Measurements from ENCODE around the gene SGO2. TPM values are rescaled to one million over a fixed set of nuclear protein-coding genes. Genes with fewer than 3 reads are reported as not detected.

Gene SGO2
- total RNA-seq, 3 donors from 2014 or later = 3.3 to 8.5 (median 3.8) TPM

DNA sequence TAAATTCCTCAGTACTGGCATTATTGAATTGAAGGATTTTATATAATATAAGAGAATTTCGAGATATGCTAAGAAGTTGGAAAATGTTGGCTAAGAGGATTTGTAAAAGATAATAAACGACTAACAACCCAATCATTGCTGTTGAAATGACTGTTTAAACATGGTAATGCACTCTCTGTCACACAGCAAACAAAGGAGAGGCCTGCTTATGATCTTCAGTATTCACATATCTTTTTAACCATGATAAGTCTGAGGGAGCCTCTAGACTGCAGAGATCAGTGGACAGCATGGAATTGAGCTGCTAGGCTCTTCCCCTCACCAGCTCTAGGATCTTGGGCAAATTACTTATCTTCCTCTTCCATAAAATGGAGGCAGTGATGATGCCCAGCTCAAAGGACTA lies 18.8 kb upstream of the SGO2 start:
- Histone ChIP-seq H3K9me3 (no peaks in the 10 kb centered on the region), H3K4me3 (no peak overlapping the region), H3K4me1 (ENCODE audit: low read depth) (peaks cover 6% of the 10 kb centered on the region), H3K36me3 (ENCODE audit: low read depth) (peaks cover 3% of the 10 kb centered on the region)
- intact Hi-C loops (cut with DNase I, micrococcal nuclease) = no loop called here
- DNase-seq = peak in 1 of 3 donors; percentile 30
- TF ChIP-seq, protein P1, sequence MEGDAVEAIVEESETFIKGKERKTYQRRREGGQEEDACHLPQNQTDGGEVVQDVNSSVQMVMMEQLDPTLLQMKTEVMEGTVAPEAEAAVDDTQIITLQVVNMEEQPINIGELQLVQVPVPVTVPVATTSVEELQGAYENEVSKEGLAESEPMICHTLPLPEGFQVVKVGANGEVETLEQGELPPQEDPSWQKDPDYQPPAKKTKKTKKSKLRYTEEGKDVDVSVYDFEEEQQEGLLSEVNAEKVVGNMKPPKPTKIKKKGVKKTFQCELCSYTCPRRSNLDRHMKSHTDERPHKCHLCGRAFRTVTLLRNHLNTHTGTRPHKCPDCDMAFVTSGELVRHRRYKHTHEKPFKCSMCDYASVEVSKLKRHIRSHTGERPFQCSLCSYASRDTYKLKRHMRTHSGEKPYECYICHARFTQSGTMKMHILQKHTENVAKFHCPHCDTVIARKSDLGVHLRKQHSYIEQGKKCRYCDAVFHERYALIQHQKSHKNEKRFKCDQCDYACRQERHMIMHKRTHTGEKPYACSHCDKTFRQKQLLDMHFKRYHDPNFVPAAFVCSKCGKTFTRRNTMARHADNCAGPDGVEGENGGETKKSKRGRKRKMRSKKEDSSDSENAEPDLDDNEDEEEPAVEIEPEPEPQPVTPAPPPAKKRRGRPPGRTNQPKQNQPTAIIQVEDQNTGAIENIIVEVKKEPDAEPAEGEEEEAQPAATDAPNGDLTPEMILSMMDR (IDR thresholded peaks at IDR 0.05) = no peak
- peak; percentile 30 for ATAC-seq

DNA sequence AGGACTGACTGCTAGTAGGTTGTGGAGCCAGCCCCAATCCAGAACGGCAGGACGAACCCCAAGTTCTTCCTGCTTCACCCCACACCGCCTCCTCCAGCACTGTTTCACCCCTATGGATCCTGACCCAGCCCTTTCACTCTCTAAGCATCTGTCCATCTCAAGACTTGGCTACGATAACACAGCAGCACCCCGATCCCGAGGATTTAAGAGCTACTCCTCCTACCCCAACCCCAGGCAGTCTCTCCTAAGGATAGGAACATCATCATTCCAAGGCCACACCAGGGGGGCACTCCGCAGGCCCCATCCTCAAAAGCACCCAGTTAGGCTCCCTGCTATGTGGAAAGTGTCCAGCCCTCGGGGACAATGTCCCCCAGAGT lies 16.8 kb upstream of the SGO2 start:
- peak in 1 of 3 donors; percentile 29 for DNase-seq
- TF ChIP-seq, protein P1 (IDR thresholded peaks at IDR 0.05) = no peak
- no peaks in the 10 kb centered on the region for H3K36me3 ChIP-seq (ENCODE audit: low read depth)
- H3K4me3 ChIP-seq = peak overlapping the region; percentile 67
- ATAC-seq = peak; percentile 17
- H3K9me3 ChIP-seq = no peaks in the 10 kb centered on the region
- intact Hi-C loops (cut with DNase I, micrococcal nuclease) = no loop called here
- peaks cover 6% of the 10 kb centered on the region for H3K4me1 ChIP-seq (ENCODE audit: low read depth)

DNA sequence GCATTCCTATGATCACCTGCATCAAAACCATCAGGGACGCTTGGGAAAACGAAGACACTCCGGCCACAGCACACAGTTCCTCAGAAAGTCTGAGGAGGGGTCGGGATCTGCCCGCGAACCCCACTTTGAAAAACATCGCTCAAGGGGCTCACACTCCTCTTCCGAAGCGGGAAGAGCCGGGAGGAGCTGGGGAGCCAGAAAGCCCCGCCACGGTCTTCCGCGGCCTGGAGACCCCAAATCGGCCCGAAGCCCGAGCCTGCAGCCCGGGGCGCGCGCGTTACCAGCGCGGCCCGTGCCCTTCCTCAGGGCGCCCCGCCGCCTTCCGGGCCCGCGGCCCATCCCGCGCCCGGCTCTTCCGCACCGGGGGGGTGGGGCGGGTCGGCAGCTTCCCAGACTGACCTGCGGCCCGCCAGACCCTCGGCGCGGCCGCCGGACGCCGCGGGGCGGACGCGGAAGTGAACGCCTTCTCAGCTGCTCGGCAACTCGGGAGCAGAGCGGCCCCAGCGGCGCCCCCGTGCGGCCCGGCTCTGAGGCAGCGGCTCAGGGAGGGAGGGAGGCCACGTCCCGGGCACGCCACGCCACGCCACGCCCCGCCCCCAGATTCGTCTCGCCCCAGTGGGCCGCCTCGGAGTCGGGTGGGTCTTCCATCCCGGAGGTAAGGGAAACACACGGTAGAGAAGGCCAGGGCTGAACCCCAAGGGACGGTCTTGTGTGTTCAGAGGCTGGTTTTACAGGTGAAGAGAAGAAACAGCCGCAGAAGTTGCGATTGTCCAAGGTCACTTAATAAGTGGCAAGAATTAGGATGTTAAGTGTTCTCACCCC lies 16.2 kb upstream of the SGO2 start, which contains the start of gene KCTD18:
KCTD18 (minus strand) TSS at position 457 of the 822 bp plus-strand sequence. CDS start 3,052 bp downstream, outside the sequence.
- H3K4me1 ChIP-seq (ENCODE audit: low read depth) = peaks cover 6% of the 10 kb centered on the region
- intact Hi-C loops (cut with DNase I, micrococcal nuclease) = no loop called here
- H3K4me3 ChIP-seq = peak within 1 kb of the TSS; percentile 67
- peak; percentile 93 to 97 (median 96) for DNase-seq
- TF ChIP-seq, protein P1 (IDR thresholded peaks at IDR 0.05) = peak; percentile 93
- peak; percentile 99 for ATAC-seq
- no peaks in the 10 kb centered on the region for H3K9me3 ChIP-seq
- no peaks in the 10 kb centered on the region for H3K36me3 ChIP-seq (ENCODE audit: low read depth)

DNA sequence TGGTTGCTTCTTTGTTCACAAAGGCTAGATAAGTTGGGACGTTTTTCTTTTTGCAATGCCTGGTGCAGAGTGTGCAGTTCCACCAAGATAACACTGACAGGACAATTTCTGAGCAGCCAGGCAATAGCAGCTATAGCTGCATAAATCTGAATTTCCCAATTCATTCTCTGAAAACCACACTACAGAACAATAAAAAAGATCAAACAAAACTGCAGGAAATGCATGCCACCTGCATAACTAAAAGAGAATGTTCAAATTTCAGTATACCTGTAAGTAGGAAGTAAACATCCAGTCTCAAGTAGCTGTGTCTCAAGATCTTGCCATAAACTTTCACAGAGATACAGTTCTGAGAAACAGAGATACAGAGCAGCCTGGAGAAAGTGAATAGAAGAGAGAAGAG lies 10.9 kb upstream of the SGO2 start:
- Histone ChIP-seq H3K4me1 (ENCODE audit: low read depth) (peaks cover 3% of the 10 kb centered on the region), H3K36me3 (ENCODE audit: low read depth) (no peaks in the 10 kb centered on the region), H3K9me3 (no peaks in the 10 kb centered on the region), H3K4me3 (no peak overlapping the region)
- TF ChIP-seq, protein P1 (IDR thresholded peaks at IDR 0.05) = no peak
- DNase-seq (no peak), ATAC-seq (peak; percentile 42)
- intact Hi-C loops (cut with DNase I, micrococcal nuclease) = no loop called here

DNA sequence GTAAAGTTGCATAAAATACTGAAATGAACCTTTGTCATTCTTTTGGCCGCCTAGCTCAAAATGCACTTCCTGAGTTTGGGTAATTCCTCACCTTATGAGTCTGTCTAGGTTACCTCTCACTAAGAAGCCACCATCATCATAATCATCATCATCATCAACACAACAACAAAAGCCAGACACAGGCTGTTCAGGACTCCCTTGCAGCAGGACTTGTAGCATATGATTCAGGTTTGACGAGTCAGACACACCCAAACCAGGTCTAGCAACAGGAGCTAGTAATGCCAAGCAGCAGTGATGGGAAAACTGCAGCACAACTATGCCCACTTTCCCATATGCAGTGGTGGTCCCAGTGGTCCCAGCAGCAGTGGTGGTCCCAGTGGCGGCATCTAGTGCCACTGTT lies 2.8 kb upstream of the SGO2 start:
- intact Hi-C loops (cut with DNase I, micrococcal nuclease) = no loop called here
- TF ChIP-seq, protein P1 (IDR thresholded peaks at IDR 0.05) = no peak
- Histone ChIP-seq H3K4me3 (no peak overlapping the region), H3K4me1 (ENCODE audit: low read depth) (peaks cover 22% of the 10 kb centered on the region), H3K36me3 (ENCODE audit: low read depth) (no peaks in the 10 kb centered on the region), H3K9me3 (no peaks in the 10 kb centered on the region)
- DNase-seq = peak in 2 of 3 donors; percentile 44 to 48
- peak; percentile 43 for ATAC-seq
